Loucy (cell line): Measurements from ENCODE around the gene ABHD12.

Experiments used
- H2AFZ ChIP-seq: fragments of 200-600 bp; sonication (generic); 2 replicates; pipeline ENCODE4 v1.6.0; 2016; ENCODE audit warnings: antibody characterized with exemption, mild to moderate bottlenecking, low read length, moderate library complexity
- H3F3A ChIP-seq: fragments of 200-600 bp; 2 replicates; pipeline ENCODE4 v1.6.0; 2016; ENCODE audit warnings: antibody characterized with exemption, low read depth, mild to moderate bottlenecking
- H3K27me3 ChIP-seq: fragments of 200-600 bp; sonication (generic); 2 replicates; pipeline ENCODE4 v1.6.1; 2014; ENCODE audit warnings: low read length, mild to moderate bottlenecking; ENCODE audit not compliant: insufficient read depth, poor library complexity, severe bottlenecking
- H3K36me3 ChIP-seq: fragments of 200-600 bp; sonication (generic); 2 replicates; pipeline ENCODE4 v1.6.1; 2016; ENCODE audit warnings: low read length; ENCODE audit not compliant: insufficient read depth
- H3K4me1 ChIP-seq: fragments of 200-600 bp; sonication (generic); 2 replicates; pipeline ENCODE4 v1.5.1; 2014; ENCODE audit warnings: low read length, mild to moderate bottlenecking; ENCODE audit not compliant: insufficient read depth, poor library complexity, severe bottlenecking
- H3K4me2 ChIP-seq: fragments of 200-600 bp; sonication (generic); 2 replicates; pipeline ENCODE4 v1.6.0; 2014; ENCODE audit warnings: antibody characterized with exemption, low read length, low read depth, mild to moderate bottlenecking; ENCODE audit not compliant: poor library complexity, severe bottlenecking
- H3K4me3 ChIP-seq: fragments of 200-600 bp; sonication (generic); 2 replicates; pipeline ENCODE4 v1.5.1; 2014; ENCODE audit warnings: low read length, mild to moderate bottlenecking, mixed read lengths; ENCODE audit not compliant: poor library complexity, severe bottlenecking
- H3K79me2 ChIP-seq: fragments of 200-600 bp; sonication (generic); 2 replicates; pipeline ENCODE4 v1.6.1; 2014; ENCODE audit warnings: low read length; ENCODE audit not compliant: insufficient read depth
- H3K9ac ChIP-seq: fragments of 200-600 bp; sonication (generic); 2 replicates; pipeline ENCODE4 v1.6.0; 2014; ENCODE audit warnings: mild to moderate bottlenecking, low read depth, low read length, moderate library complexity; ENCODE audit not compliant: poor library complexity, severe bottlenecking
- H3K9me2 ChIP-seq: fragments of 200-600 bp; sonication (generic); replicated peaks from 2 replicates; pipeline ENCODE4 v1.6.1; 2016; ENCODE audit warnings: low read depth, low read length, mixed read lengths
- H3K9me3 ChIP-seq: fragments of 200-600 bp; sonication (generic); 2 replicates; pipeline ENCODE4 v1.6.1; 2014; ENCODE audit warnings: mild to moderate bottlenecking, antibody characterized with exemption, low read length, low read depth; ENCODE audit not compliant: insufficient read depth
- H4K20me1 ChIP-seq: fragments of 200-600 bp; sonication (generic); 2 replicates; pipeline ENCODE4 v1.6.0; 2014; ENCODE audit warnings: antibody characterized with exemption, low read length, mild to moderate bottlenecking; ENCODE audit not compliant: insufficient read depth, poor library complexity, severe bottlenecking
- EZH2phosphoT487 ChIP-seq: fragments of 200-600 bp; IDR thresholded peaks from 2 replicates; pipeline ENCODE4 v1.6.1; 2018; ENCODE audit warnings: antibody characterized with exemption, mild to moderate bottlenecking, moderate library complexity, borderline replicate concordance
- TF ChIP-seq, protein P1 (sequence below): fragments of 200-600 bp; sonication (generic); conservative IDR thresholded peaks from 2 replicates; pipeline ENCODE4 v1.5.1; 2014; ENCODE audit warnings: mild to moderate bottlenecking, antibody characterized with exemption, low read length

Gene ABHD12

DNA sequence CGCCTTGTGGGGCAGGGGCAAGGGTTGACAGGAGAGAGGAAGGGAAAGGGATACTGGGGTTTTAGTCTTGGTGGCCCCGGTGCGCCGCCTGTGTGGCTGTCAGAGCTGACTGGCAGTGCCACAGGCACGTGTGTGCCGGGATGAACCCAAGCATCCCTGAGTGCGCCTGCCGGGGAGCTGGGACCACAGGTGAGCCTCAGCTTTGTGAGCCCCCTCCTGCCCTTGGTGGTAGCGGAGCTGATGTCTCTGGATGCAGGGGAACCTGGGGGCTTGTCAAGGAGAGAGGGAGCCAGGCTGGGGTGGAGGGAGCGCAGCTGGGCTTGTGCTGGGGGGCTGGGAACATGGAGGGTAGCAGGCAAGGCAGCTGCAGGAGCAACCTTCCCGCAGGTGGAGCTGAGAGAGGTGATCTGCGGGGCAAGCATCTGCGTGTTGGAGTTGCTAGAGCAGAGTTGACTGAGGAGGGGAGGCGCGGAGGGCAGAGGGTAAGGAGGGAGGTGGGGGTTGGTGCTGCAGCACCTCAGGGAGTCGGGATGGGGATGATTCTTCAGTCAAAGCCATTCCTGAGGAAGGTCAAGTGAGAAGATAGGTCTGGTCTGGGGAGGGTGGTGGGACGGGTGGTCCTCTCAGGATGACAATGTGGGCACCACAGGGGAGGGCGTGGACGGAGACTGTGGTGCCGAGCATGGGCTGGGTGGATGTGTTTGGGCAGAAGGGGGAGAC lies 114.7 kb downstream of the ABHD12 start:
- H4K20me1 ChIP-seq, result no peaks in the 10 kb centered on the region
- no peaks in the 10 kb centered on the region for H3F3A ChIP-seq
- H3K4me1 ChIP-seq, result no peaks in the 10 kb centered on the region
- H3K79me2 ChIP-seq, result no peaks in the 10 kb centered on the region
- no peaks in the 10 kb centered on the region for H3K9me2 ChIP-seq
- no peak for TF ChIP-seq EZH2phosphoT487
- TF ChIP-seq, protein P1, sequence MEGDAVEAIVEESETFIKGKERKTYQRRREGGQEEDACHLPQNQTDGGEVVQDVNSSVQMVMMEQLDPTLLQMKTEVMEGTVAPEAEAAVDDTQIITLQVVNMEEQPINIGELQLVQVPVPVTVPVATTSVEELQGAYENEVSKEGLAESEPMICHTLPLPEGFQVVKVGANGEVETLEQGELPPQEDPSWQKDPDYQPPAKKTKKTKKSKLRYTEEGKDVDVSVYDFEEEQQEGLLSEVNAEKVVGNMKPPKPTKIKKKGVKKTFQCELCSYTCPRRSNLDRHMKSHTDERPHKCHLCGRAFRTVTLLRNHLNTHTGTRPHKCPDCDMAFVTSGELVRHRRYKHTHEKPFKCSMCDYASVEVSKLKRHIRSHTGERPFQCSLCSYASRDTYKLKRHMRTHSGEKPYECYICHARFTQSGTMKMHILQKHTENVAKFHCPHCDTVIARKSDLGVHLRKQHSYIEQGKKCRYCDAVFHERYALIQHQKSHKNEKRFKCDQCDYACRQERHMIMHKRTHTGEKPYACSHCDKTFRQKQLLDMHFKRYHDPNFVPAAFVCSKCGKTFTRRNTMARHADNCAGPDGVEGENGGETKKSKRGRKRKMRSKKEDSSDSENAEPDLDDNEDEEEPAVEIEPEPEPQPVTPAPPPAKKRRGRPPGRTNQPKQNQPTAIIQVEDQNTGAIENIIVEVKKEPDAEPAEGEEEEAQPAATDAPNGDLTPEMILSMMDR, result no peak
- H2AFZ ChIP-seq, result no peak overlapping the region
- peaks cover 84% of the 10 kb centered on the region; the same call in 1 of the 2 replicates for H3K36me3 ChIP-seq
- no peaks in the 10 kb centered on the region for H3K9me3 ChIP-seq
- H3K4me2 ChIP-seq, result no peak overlapping the region
- H3K27me3 ChIP-seq, result no peaks in the 10 kb centered on the region
- no peak overlapping the region for H3K4me3 ChIP-seq
- H3K9ac ChIP-seq, result no peak overlapping the region

DNA sequence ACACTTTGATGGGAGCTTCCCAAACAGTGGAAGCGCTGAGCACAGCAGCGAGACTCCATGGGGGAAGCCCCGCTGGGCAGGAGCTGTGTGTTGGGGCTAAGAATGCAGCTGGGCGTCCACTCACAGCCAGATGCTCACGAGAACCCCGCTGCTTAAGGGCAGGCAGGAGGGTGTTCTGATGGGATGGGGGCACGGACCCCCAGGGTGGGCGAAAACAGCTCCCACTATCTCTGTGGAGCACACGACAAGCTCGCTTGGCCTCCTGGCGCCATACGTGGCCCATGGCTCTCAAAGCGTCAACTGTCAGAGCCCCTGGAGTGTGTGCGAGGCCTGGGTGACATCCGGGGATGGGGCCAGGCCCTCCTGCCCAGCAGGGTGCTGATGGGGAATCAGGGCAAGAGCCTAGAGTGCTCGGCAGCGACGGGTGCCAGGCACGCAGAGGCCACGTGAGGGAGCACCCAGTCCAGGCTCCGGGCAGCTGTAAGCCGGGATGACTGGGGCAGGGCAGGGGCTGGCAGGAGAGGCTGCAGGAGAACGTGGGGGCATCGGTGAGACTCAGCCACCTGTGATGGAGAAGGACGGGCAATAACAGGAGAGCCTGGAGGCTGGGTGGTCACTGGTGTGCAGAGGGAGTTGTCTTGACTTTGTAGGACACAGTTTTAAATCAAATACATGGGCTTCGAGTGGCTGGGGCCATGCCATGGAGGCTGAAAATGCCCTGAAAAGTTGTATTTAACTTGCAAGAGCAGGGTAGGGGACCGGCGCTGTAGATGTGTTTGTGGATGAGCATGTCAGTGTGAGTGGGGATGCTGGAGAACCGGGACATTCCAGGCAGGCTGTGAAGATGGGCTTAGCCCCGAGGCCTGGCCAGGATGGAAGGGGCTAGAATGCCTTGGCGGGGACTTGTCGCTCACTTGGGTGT lies 115.5 kb downstream of the ABHD12 start:
- H3K9me3 ChIP-seq, result no peaks in the 10 kb centered on the region

GRCh38 chr20:25274481-25274880 lies 116.2 kb downstream of the ABHD12 start:
- Histone ChIP-seq H3F3A (no peaks in the 10 kb centered on the region), H3K27me3 (no peaks in the 10 kb centered on the region), H3K79me2 (no peaks in the 10 kb centered on the region), H3K4me1 (no peaks in the 10 kb centered on the region), H3K4me3 (no peak overlapping the region), H3K9me3 (no peaks in the 10 kb centered on the region), H4K20me1 (no peaks in the 10 kb centered on the region), H2AFZ (no peak overlapping the region), H3K36me3 (peaks cover 82% of the 10 kb centered on the region; the same call in 1 of the 2 replicates), H3K4me2 (no peak overlapping the region), H3K9ac (no peak overlapping the region), H3K9me2 (no peaks in the 10 kb centered on the region)
- TF ChIP-seq EZH2phosphoT487, result no peak
- TF ChIP-seq, protein P1, result no peak

More for the DNA sequence above, 115.5 kb downstream of the ABHD12 start:
- Histone ChIP-seq H3K4me2 (no peak overlapping the region), H3K36me3 (peaks cover 83% of the 10 kb centered on the region; the same call in 1 of the 2 replicates), H3K9me2 (no peaks in the 10 kb centered on the region), H2AFZ (no peak overlapping the region), H3F3A (no peaks in the 10 kb centered on the region), H3K27me3 (no peaks in the 10 kb centered on the region), H4K20me1 (no peaks in the 10 kb centered on the region), H3K4me3 (no peak overlapping the region), H3K9ac (no peak overlapping the region), H3K79me2 (no peaks in the 10 kb centered on the region), H3K4me1 (no peaks in the 10 kb centered on the region)
- TF ChIP-seq EZH2phosphoT487, result no peak
- TF ChIP-seq, protein P1, result no peak
